ENCODE measurements around the gene BTAF1. TPM values are rescaled to one million over a fixed set of nuclear protein-coding genes. Genes with fewer than 3 reads are reported as not detected.
"Not testable (repeated sequence)": the region's sequence is repeated elsewhere in the genome, so short reads cannot be mapped to it uniquely, and the experiment has no call there.

The BTAF1 gene
- total RNA-seq, 4 donors from 2014 or later: 46.6 to 215 (median 61.0) TPM

DNA sequence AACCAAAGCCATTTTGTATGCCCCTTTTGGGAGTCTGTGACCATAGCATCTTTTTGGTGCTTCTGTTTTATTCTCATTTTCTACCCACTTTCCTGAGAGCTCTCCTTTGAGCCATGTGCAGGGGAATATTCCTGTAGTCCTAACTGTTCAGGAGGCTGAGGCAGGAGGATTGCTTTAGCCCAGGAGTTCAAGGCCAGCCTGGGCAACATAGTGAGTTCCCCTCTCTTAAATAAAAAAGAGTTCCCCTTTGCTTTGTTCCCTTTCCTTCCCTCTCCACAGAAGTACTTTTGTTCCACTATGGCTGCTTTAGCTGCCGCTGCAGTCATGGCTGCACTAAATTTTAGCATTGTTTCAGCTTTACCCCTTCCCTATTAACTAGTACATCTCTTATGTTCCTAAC lies 85.9 kb downstream of the BTAF1 start:
- no peak for DNase-seq (ENCODE audit: low spot score in 2 of 2)
- Histone ChIP-seq H3K36me3 (peaks cover 40% of the 10 kb centered on the region), H3K4me1 (no peaks in the 10 kb centered on the region), H3K4me3 (no peak overlapping the region), H3K9me3 (no peaks in the 10 kb centered on the region), H3K27me3 (no peaks in the 10 kb centered on the region), H3K27ac (no peak overlapping the region)
- WGBS: 93% methylated on average over 1 of the region's 1 CpG
- TF ChIP-seq POLR2A (IDR thresholded peaks at IDR 0.05) (no peak), EP300 (IDR thresholded peaks at IDR 0.05) (no peak), POLR2AphosphoS5 (IDR thresholded peaks at IDR 0.05) (no peak)
- TF ChIP-seq, protein P1, sequence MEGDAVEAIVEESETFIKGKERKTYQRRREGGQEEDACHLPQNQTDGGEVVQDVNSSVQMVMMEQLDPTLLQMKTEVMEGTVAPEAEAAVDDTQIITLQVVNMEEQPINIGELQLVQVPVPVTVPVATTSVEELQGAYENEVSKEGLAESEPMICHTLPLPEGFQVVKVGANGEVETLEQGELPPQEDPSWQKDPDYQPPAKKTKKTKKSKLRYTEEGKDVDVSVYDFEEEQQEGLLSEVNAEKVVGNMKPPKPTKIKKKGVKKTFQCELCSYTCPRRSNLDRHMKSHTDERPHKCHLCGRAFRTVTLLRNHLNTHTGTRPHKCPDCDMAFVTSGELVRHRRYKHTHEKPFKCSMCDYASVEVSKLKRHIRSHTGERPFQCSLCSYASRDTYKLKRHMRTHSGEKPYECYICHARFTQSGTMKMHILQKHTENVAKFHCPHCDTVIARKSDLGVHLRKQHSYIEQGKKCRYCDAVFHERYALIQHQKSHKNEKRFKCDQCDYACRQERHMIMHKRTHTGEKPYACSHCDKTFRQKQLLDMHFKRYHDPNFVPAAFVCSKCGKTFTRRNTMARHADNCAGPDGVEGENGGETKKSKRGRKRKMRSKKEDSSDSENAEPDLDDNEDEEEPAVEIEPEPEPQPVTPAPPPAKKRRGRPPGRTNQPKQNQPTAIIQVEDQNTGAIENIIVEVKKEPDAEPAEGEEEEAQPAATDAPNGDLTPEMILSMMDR (IDR thresholded peaks at IDR 0.05): no peak

DNA sequence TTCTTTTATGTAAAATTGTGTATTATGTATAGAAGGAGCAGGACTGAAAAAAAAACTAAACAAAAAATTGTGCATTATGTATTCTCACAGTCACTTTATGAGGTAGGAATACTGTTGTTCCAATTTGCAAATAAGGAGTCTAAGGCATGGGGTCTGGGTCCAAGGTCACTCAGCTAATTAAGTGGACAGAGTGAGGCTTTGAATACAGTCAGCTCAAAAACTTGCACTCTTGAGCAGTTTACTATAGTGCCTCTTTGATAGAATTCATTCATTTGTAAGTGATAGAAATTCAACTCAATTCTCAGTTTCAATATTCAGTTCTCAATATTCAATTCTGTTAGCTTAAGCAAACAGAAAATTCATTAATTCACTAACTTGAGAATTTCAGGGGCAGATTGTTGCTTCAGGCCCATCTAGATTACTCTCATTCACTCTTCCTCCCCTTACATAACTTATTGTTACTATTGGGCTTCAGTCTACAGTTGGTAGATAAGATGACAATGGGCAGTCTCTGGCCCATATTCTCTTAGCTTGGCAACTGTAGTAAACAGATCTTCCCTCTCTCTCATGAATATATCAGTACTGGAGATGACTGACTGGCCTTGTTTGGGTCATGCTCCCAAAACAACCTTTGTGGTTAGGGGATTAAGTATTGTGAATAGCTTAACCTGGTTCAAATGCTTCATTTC lies 86.6 kb downstream of the BTAF1 start:
- H3K36me3 ChIP-seq: peaks cover 45% of the 10 kb centered on the region
- TF ChIP-seq POLR2A (IDR thresholded peaks at IDR 0.05) (no peak), EP300 (IDR thresholded peaks at IDR 0.05) (no peak), POLR2AphosphoS5 (IDR thresholded peaks at IDR 0.05) (no peak)
- TF ChIP-seq, protein P1 (IDR thresholded peaks at IDR 0.05): no peak
- H3K27ac ChIP-seq: no peak overlapping the region
- H3K4me1 ChIP-seq: no peaks in the 10 kb centered on the region
- no peaks in the 10 kb centered on the region for H3K27me3 ChIP-seq
- no peak for DNase-seq (ENCODE audit: low spot score in 2 of 2)
- no peaks in the 10 kb centered on the region for H3K9me3 ChIP-seq
- no peak overlapping the region for H3K4me3 ChIP-seq

DNA sequence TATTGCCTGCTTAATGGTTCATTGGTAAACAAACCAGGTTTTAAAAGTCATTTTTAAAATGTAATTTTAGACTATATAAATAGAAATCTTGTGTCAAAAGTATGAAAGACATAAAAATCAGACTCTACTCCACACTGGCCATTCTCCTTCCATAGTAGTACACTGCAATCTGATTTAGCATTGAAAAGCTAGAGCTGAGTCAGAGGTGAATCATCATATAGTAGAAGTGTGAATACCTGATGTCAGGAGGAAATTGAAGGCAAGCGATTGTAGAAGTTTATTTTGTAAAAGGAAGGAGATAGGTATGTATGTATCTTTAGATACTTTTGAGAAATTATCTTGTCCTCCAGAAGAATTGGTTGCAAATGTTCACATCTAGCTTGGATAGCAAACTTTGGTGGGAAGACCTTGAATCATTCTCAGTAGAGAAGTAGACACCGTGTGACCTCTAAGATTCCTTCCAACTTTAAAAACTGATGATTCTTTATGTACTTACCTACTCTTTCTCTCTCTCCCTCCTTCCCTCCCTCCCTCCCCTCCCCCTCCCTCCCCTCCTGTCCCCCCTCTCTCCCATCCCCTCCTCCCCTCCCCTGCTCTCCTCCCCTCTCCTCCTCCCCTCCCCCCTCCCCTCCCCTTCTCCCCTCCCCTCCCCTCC lies 88.1 kb downstream of the BTAF1 start:
- H3K27me3 ChIP-seq: no peaks in the 10 kb centered on the region
- no peak for TF ChIP-seq POLR2AphosphoS5 (IDR thresholded peaks at IDR 0.05)
- TF ChIP-seq, protein P1 (IDR thresholded peaks at IDR 0.05): no peak
- no peak for TF ChIP-seq POLR2A (IDR thresholded peaks at IDR 0.05)
- TF ChIP-seq EP300 (IDR thresholded peaks at IDR 0.05): no peak
- peaks cover 57% of the 10 kb centered on the region for H3K36me3 ChIP-seq
- H3K27ac ChIP-seq: no peak overlapping the region
- WGBS: 91% methylated on average over 2 of the region's 2 CpGs
- H3K9me3 ChIP-seq: no peaks in the 10 kb centered on the region
- H3K4me1 ChIP-seq: no peaks in the 10 kb centered on the region
- DNase-seq (ENCODE audit: low spot score in 2 of 2): no peak
- no peak overlapping the region for H3K4me3 ChIP-seq

DNA sequence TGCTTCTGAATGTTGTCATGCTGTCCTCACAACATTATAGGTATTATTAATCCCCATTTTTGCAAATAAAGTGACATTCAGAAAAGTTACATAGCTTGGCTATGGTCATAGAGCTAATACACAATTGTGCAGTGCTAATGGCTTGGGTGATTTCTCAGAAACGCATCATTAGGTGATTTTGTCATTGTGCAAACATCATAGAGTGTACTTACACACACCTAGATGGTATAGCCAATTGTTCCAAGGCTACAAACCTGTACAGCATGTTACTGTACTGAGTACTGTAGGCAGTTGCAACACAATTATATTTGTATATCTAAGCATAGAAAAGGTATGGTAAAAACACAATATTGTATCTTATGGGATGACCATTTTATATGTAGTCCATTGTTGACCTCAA lies 91.0 kb downstream of the BTAF1 start:
- Histone ChIP-seq H3K36me3 (peaks cover 66% of the 10 kb centered on the region), H3K4me1 (no peaks in the 10 kb centered on the region), H3K4me3 (no peak overlapping the region), H3K27ac (no peak overlapping the region), H3K27me3 (no peaks in the 10 kb centered on the region), H3K9me3 (no peaks in the 10 kb centered on the region)
- WGBS: 96% methylated on average over 1 of the region's 1 CpG
- DNase-seq (ENCODE audit: low spot score in 2 of 2): no peak
- TF ChIP-seq POLR2A (IDR thresholded peaks at IDR 0.05) (no peak), EP300 (IDR thresholded peaks at IDR 0.05) (no peak), POLR2AphosphoS5 (IDR thresholded peaks at IDR 0.05) (no peak)
- TF ChIP-seq, protein P1 (IDR thresholded peaks at IDR 0.05): no peak

DNA sequence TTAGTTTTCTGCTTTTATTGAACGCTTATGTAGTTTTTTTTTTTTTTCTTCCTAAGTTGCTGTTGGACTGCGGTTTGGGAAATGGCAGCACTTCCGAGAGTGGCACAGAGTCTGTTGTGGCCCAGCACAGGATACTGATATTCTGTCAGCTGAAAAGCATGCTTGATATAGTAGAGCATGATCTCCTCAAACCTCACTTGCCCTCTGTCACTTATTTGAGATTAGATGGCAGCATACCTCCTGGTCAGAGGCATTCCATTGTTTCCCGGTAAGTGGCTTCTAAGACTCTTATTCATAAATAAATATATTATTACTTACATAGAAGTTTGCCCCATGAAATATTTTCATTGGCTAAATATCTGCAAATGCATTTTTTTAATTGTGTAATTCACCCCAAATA lies 101.1 kb downstream of the BTAF1 start:
- Histone ChIP-seq H3K36me3 (peaks cover 83% of the 10 kb centered on the region), H3K27me3 (no peaks in the 10 kb centered on the region), H3K9me3 (no peaks in the 10 kb centered on the region), H3K4me1 (no peaks in the 10 kb centered on the region), H3K4me3 (no peak overlapping the region), H3K27ac (no peak overlapping the region)
- DNase-seq (ENCODE audit: low spot score in 2 of 2): no peak
- 93% methylated on average over 4 of the region's 4 CpGs for WGBS
- TF ChIP-seq EP300 (IDR thresholded peaks at IDR 0.05): no peak

DNA sequence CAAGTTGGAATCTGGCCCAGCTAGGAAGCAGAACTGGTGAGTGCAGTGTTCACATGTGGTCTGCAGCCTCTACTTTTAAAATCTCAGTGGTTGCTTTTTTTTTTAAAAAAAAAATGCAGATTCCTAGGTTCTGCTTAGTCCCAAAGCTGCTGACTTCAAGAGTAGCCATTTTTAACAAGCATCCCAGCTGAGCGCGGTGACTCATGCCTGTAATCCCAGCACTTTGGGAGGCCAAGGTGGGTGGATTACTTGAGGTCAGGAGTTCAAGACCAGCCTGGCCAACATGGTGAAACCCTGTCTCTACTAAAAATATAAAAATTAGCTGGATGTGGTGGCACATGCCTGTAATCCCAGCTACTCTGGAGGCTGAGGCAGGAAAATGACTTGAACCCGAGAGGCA lies 101.8 kb downstream of the BTAF1 start:
- WGBS: 92% methylated on average over 3 of the region's 3 CpGs

More for the DNA sequence above, 101.8 kb downstream of the BTAF1 start:
- H3K4me3 ChIP-seq; H3K27ac ChIP-seq; DNase-seq (ENCODE audit: low spot score in 2 of 2); H3K27me3 ChIP-seq; H3K4me1 ChIP-seq; H3K9me3 ChIP-seq: not testable (repeated sequence)
- peaks cover 83% of the 10 kb centered on the region for H3K36me3 ChIP-seq
